ENCODE data around the gene RPTOR. TPM values are rescaled to one million over a fixed set of nuclear protein-coding genes. Genes with fewer than 3 reads are reported as not detected.

RPTOR gene
- total RNA-seq, 1 donor from 2014 or later: 65.9 TPM

DNA sequence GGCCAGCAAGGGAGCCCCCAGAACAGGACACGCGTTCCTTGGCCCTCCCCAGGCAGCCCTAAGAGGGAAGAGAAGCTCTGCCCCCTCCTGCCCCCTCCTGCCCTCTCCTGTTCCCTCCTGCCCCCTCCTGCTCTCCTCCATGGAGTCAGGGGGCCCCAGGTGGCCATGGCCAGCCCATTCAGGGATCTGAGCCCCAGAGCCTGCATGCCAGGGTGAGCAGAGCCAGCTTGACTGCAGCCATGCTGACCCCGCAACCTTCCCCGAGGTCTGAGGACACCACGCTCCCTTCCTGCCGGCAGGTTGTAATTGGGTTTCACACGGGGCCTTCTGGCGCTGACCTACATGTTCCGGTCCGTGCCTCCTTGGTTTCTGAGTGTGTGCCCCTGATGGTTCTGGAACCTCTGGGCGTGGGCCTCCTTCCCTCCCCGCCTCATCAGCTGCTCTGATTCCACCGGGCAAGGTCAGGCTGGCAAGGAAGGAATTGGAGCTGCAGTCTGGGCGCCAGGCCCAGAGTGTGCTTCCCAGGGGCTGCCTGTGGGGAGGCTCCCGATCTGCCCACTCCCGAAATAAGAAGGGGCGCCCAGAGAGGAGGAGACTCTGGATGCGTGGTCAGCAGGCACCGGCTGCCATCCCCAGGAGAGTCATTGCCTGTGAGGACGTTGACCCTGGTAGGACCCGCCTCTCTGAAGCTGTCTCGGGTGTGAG is 44.5 kb upstream of the RPTOR start:
- POLR2A ChIA-PET: no interaction called here
- Mint-ChIP-seq H3K9me3 (no peaks in the 10 kb centered on the region), H3K27me3 (peaks cover 29% of the 10 kb centered on the region), H3K4me1 (peaks cover 3% of the 10 kb centered on the region), H3K4me3 (no peak overlapping the region), H3K27ac (no peak overlapping the region), H3K36me3 (ENCODE audit: low read depth) (no peaks in the 10 kb centered on the region)
- intact Hi-C loops (cut with micrococcal nuclease): no loop called here
- DNase-seq (no peak), ATAC-seq (ENCODE audit: low read depth) (no peak)
- CTCF ChIA-PET: no interaction called here
- TF ChIP-seq, protein P1, sequence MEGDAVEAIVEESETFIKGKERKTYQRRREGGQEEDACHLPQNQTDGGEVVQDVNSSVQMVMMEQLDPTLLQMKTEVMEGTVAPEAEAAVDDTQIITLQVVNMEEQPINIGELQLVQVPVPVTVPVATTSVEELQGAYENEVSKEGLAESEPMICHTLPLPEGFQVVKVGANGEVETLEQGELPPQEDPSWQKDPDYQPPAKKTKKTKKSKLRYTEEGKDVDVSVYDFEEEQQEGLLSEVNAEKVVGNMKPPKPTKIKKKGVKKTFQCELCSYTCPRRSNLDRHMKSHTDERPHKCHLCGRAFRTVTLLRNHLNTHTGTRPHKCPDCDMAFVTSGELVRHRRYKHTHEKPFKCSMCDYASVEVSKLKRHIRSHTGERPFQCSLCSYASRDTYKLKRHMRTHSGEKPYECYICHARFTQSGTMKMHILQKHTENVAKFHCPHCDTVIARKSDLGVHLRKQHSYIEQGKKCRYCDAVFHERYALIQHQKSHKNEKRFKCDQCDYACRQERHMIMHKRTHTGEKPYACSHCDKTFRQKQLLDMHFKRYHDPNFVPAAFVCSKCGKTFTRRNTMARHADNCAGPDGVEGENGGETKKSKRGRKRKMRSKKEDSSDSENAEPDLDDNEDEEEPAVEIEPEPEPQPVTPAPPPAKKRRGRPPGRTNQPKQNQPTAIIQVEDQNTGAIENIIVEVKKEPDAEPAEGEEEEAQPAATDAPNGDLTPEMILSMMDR (IDR thresholded peaks at IDR 0.05): no peak

DNA sequence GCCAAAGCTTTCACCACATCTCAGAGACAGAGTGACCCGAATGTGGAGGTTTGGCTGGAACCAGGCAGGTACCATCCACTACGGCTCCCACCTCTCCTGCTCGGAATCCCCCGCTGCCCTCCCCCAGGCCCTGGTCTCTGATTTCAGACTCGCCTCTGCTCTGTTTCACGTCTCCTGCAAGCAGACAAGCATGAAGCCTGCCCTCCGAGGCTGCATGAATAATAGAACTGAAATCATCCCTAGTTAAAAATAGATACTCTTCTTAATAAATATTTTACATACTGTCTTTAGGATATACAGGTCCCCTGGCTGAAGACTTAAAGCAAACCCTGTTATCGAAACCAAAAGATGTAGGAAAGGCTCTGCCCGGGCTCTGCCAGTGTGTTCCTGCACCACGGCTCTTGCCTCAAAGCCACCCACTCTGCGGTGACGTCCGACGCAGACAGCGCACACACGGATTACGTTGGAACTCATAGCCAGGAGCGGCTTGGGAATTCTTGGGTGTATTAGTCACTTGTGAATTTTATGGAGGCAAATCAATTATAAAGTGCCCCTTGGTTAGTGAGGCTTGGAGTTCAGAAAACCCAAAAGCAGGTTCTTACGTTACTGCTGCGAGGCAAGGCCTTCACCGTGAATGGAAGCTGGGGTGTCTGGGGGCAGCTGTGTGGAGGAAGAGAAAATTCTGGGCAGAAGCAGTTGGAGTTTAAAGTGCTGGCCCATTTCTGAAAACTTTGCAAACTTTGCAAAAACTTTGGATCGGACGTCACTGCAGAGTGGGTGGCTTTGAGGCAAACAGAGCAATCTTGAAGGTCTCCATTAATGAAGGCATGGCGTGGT is 42.7 kb upstream of the RPTOR start:
- POLR2A ChIA-PET: no interaction called here
- H3K36me3 Mint-ChIP-seq (ENCODE audit: low read depth): no peaks in the 10 kb centered on the region
- H3K27ac Mint-ChIP-seq: no peak overlapping the region
- H3K9me3 Mint-ChIP-seq: no peaks in the 10 kb centered on the region
- peaks cover 23% of the 10 kb centered on the region for H3K27me3 Mint-ChIP-seq
- H3K4me3 Mint-ChIP-seq: no peak overlapping the region
- intact Hi-C loops (cut with micrococcal nuclease): no loop called here
- TF ChIP-seq, protein P1 (IDR thresholded peaks at IDR 0.05): no peak
- no peak for DNase-seq
- CTCF ChIA-PET: no interaction called here
- ATAC-seq (ENCODE audit: low read depth): no peak
- peaks cover 3% of the 10 kb centered on the region for H3K4me1 Mint-ChIP-seq

DNA sequence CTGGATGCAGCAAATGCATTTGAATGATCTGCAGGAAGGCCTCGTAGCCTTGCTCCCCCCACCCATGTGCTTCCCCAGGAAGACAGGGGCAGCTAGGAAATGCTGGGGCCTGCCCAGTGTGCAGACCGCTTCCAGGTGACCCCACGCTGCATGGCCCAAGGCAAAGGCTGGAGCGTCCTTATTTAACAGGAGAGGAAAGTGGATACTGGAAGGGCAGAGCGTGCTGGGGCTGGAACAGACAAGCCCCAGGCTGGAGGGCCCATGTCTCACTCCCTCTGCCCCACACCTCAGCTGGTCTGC is 42.1 kb upstream of the RPTOR start:
- CTCF ChIA-PET: no interaction called here
- Mint-ChIP-seq H3K27ac (no peak overlapping the region), H3K4me1 (peaks cover 3% of the 10 kb centered on the region), H3K4me3 (no peak overlapping the region), H3K27me3 (peaks cover 23% of the 10 kb centered on the region), H3K9me3 (no peaks in the 10 kb centered on the region), H3K36me3 (ENCODE audit: low read depth) (no peaks in the 10 kb centered on the region)
- TF ChIP-seq, protein P1 (IDR thresholded peaks at IDR 0.05): no peak
- no peak for DNase-seq
- no peak for ATAC-seq (ENCODE audit: low read depth)
- POLR2A ChIA-PET: no interaction called here
- intact Hi-C loops (cut with micrococcal nuclease): no loop called here

DNA sequence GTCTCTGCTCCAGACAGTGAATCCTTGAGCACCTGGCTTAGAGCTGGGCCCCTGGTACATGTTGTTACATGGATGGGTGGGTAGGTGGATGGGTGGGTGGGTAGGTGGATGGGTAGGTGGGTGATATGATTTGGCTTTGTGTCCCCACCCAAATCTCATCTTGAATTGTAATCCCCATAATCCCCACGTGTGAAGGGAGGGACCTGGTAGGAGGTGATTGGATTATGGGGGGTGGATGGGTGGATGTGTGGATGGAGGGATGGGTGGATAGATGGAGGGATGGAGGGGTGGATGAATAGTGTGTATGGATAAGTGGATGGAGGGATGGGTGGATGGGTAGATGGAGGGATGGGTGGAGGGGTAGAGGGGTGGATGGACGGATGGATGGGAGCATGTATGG is 41.6 kb upstream of the RPTOR start:
- no peaks in the 10 kb centered on the region for H3K9me3 Mint-ChIP-seq
- intact Hi-C loops (cut with micrococcal nuclease): no loop called here

DNA sequence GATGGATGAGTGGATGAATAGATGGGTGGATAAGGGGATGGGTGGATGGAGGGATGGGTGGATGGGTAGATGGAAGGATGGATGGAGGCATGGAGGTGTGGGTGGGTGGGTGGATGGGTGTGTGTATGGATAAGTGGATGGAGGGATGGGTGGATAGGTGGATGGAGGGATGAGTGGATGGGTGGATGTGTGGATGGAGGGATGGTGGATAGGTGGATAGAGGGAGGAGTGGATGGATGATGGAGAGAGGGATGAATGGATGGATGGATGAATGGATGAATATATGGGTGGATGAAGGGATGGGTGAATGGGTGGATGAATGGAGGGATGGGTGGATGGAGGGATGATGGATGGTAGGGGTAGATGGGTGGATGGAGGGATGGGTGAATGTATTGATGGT is 40.7 kb upstream of the RPTOR start:
- TF ChIP-seq, protein P1 (IDR thresholded peaks at IDR 0.05): no peak
- H3K36me3 Mint-ChIP-seq (ENCODE audit: low read depth): no peaks in the 10 kb centered on the region

More for the DNA sequence above, 41.6 kb upstream of the RPTOR start:
- TF ChIP-seq, protein P1 (IDR thresholded peaks at IDR 0.05): no peak
- POLR2A ChIA-PET: no interaction called here
- no peak for DNase-seq
- H3K4me1 Mint-ChIP-seq: peaks cover under 1% of the 10 kb centered on the region
- peaks cover 18% of the 10 kb centered on the region for H3K27me3 Mint-ChIP-seq
- no peak overlapping the region for H3K4me3 Mint-ChIP-seq
- H3K27ac Mint-ChIP-seq: no peak overlapping the region
- CTCF ChIA-PET: no interaction called here
- ATAC-seq (ENCODE audit: low read depth): no peak
- no peaks in the 10 kb centered on the region for H3K36me3 Mint-ChIP-seq (ENCODE audit: low read depth)

More for the DNA sequence above, 40.7 kb upstream of the RPTOR start:
- intact Hi-C loops (cut with micrococcal nuclease): loop anchor here (2.0 kb wide), 1 partner anchor 77 kb away; no protein-coding TSS in a partner anchor
- no peak for ATAC-seq (ENCODE audit: low read depth)
- Mint-ChIP-seq H3K4me3 (no peak overlapping the region), H3K9me3 (no peaks in the 10 kb centered on the region), H3K4me1 (no peaks in the 10 kb centered on the region), H3K27ac (no peak overlapping the region), H3K27me3 (peaks cover 18% of the 10 kb centered on the region)
- POLR2A ChIA-PET: no interaction called here
- no peak for DNase-seq
- CTCF ChIA-PET: no interaction called here
